Tibial artery (tissue), 4 donors: ENCODE results near the gene RARRES2.

ENCODE experiments used
- DNase-seq, 2 donors: peaks; one replicate each; pipeline ENCODE4 v3.0.0-alpha.2; 2019
- H3K27ac ChIP-seq, 2 donors: fragments of 200-600 bp; sonication (generic) in 1 of 2; 1 replicate in 1 of 2; 2 replicates in 1 of 2; pipeline ENCODE4 v1.5.1; 2018 to 2019; ENCODE audit warnings: mild to moderate bottlenecking in 1 of 2
- H3K27me3 ChIP-seq, 2 donors: fragments of 200-600 bp; sonication (generic) in 1 of 2; one replicate each; pipeline versions ENCODE4 v1.5.1 to v1.6.0; 2016 to 2019
- H3K36me3 ChIP-seq, 3 donors: fragments of 200-600 bp; sonication (generic) in 2 of 3; one replicate each; pipeline ENCODE4 v1.5.1; 2016 to 2019; ENCODE audit warnings: mild to moderate bottlenecking in 2 of 3
- H3K4me1 ChIP-seq, 4 donors: fragments of 200-600 bp; sonication (generic) in 2 of 4; 1 replicate in 3 of 4; 2 replicates in 1 of 4; pipeline ENCODE4 v1.5.1; 2016 to 2019
- H3K4me3 ChIP-seq, 2 donors: fragments of 200-600 bp; sonication (generic) in 1 of 2; 1 replicate in 1 of 2; 2 replicates in 1 of 2; pipeline ENCODE4 v1.5.1; 2018 to 2019; ENCODE audit warnings: mild to moderate bottlenecking in 2 of 2
- H3K9me3 ChIP-seq, 3 donors: fragments of 200-600 bp; sonication (generic) in 1 of 3; one replicate each; pipeline ENCODE4 v1.5.1; 2016 to 2019
- intact Hi-C: fragments of 100-400 bp; cut with DNase I; formaldehyde crosslinking; loops from one replicate; pipeline ENCODE4 v1.15.0; 2023; ENCODE audit warnings: low total_unique reads
- TF ChIP-seq, protein P1 (sequence below), 2 experiments: fragments of 200-600 bp in 1 of 2; fragments of 450-650 bp in 1 of 2; IDR thresholded peaks; one replicate each; pipeline ENCODE4 v1.5.1; 2017 to 2019; ENCODE audit warnings: antibody characterized with exemption in 2 of 2, mild to moderate bottlenecking in 1 of 2, moderate library complexity in 1 of 2

RARRES2 gene

DNA sequence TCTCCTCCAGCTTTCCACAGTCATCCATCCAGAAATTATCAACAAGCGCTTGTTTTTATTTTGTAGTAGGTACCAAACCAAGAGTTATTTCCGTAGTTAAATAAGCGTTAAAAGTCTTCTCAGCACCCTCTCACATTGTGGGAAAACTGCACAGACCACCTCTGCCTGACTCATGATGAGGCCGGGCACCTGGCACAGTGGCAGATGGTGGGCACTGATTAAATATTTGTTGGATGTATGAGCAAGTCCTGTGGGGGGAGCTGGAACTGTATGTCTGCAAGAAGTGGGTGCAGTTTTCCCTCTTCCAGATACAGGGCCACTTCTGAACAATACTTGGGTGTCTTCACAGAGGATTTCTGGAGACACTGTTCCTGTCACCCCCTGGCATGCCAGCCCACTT lies 21.9 kb upstream of the RARRES2 start:
- no peak overlapping the region for H3K4me3 ChIP-seq
- intact Hi-C loops: no loop called here
- H3K4me1 ChIP-seq: peaks cover 0 to 9% (median 2%) of the 10 kb centered on the region in 4 donors
- no peak overlapping the region for H3K27ac ChIP-seq
- H3K27me3 ChIP-seq: no peaks in the 10 kb centered on the region
- TF ChIP-seq, protein P1, sequence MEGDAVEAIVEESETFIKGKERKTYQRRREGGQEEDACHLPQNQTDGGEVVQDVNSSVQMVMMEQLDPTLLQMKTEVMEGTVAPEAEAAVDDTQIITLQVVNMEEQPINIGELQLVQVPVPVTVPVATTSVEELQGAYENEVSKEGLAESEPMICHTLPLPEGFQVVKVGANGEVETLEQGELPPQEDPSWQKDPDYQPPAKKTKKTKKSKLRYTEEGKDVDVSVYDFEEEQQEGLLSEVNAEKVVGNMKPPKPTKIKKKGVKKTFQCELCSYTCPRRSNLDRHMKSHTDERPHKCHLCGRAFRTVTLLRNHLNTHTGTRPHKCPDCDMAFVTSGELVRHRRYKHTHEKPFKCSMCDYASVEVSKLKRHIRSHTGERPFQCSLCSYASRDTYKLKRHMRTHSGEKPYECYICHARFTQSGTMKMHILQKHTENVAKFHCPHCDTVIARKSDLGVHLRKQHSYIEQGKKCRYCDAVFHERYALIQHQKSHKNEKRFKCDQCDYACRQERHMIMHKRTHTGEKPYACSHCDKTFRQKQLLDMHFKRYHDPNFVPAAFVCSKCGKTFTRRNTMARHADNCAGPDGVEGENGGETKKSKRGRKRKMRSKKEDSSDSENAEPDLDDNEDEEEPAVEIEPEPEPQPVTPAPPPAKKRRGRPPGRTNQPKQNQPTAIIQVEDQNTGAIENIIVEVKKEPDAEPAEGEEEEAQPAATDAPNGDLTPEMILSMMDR (IDR thresholded peaks at IDR 0.05): no peak
- H3K36me3 ChIP-seq: no peaks in the 10 kb centered on the region
- H3K9me3 ChIP-seq: no peaks in the 10 kb centered on the region
- no peak for DNase-seq

DNA sequence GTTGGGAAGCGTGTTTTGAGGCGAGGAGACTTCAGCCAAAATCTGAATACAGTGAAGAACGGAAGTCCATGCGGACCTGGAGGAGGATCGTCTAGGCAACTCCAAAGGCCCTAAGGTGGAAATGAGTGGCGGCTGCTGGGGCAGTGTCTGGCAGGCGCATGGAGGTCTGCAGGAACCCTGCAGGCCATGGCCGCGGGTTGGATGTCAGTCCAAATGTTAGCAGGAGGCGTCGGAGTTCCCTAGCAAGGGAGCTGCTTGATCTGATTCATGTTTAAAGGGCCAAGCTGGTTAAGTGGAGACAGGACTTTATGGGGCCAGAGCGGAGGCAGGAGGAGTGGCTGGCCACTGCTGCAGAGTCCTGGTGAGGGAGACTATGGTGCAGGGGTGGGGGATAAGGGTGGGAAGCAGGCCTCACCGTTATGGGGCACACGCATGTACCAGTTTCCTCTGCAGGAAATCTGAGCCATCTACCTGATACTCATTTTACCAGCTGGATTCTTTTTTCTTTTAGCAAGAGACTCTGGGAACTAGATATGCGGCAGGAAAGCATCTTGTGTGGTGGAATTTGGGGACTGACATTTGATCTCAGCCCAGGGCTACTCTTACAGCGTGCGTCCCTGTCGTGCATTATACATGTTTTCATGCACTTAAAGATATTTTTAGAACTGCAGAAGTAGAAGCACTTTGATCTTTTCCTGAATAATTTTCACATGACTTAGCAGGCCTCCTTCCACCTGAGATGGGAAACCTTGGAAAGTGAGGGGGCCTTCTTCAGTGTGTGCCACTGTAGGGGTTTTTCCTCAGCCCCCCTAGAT lies 20.6 kb upstream of the RARRES2 start:
- intact Hi-C loops: no loop called here
- no peaks in the 10 kb centered on the region for H3K27me3 ChIP-seq
- H3K9me3 ChIP-seq: no peaks in the 10 kb centered on the region
- TF ChIP-seq, protein P1 (IDR thresholded peaks at IDR 0.05): no peak
- no peaks in the 10 kb centered on the region for H3K36me3 ChIP-seq
- H3K4me3 ChIP-seq: no peak overlapping the region
- no peak overlapping the region for H3K27ac ChIP-seq
- H3K4me1 ChIP-seq: no peaks in the 10 kb centered on the region
- DNase-seq: no peak

DNA sequence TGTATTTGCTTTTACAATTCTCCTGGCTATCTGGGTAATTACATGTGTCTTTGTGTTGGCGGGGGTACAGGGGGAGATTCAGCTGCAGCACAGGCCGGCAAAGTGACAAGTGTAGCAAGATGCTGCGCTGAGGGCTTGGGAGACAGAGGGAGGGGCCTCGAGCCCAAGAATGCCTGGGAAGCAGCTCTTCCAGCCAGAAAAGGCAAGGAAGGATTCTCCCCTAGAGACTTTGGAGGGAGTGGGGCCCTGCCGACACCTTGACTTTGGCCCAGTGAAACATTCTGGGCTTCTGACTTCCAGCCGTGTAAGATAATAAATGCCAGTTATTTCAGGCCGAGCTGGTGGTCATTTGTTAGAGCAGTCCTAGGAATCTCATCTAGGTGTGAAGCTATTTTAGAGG lies 20.0 kb upstream of the RARRES2 start:
- intact Hi-C loops: no loop called here
- DNase-seq: no peak
- no peaks in the 10 kb centered on the region for H3K4me1 ChIP-seq
- no peak overlapping the region for H3K27ac ChIP-seq
- H3K4me3 ChIP-seq: no peak overlapping the region
- TF ChIP-seq, protein P1 (IDR thresholded peaks at IDR 0.05): no peak
- H3K9me3 ChIP-seq: no peaks in the 10 kb centered on the region
- H3K36me3 ChIP-seq: no peaks in the 10 kb centered on the region
- no peaks in the 10 kb centered on the region for H3K27me3 ChIP-seq

DNA sequence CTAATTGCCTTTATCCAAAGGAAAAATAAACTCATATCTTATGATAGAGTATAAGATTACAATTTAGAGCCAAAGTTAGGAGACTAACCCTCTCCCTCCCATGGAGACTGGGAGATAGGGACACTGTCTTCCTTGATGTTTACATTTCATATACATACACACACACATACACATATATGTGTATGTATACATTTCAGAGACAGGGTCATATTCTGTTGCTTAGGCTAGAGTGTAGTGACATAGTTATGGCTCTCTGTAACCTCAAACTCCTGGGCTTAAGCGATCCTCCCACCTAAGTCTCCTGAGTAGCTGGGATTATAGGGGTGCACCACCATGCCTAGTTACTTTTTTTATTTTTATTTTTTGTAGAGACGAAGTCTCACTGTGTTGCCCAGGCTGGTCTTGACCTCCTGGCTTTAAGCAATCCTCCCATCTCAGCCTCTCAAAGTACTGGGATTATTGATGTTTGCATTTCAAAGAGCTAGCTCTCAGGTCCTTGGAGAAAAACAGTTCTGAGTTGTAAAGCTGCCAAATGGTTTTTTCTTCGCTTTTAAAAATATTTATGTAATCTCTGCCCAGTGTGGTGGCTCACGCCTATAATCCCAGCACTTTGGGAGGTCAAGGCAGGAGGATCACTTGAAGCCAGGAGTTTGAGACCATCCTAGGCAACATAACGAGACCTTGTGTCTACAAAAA lies 19.1 kb upstream of the RARRES2 start:
- peaks cover 0 to 2% (median 0%) of the 10 kb centered on the region in 4 donors for H3K4me1 ChIP-seq
- intact Hi-C loops: no loop called here

DNA sequence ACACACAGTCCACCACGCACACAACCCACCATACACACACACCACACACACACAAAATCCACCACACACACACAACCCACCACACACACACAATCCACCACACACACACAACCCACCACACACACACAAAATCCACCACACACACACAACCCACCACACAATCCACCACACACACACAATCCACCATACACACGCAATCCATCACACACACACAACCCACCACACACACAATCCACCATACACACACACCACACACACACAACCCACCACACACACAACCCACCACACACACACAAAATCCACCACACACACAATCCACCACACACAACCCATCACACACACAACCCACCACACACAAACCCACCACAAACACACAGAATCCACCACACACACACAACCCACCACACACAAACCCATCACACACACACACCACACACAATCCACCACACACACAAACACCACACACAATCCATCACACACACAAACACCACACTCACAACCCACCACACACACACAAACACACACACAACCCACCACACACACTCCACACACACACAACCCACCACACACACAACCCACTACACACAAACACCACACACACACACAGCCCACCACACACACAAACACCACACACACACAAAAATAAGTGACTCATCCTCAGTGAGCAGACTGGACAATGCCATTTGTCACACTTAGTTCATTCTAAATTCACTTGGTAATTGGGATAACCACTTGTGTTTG lies 18.4 kb upstream of the RARRES2 start:
- intact Hi-C loops: no loop called here
- H3K27me3 ChIP-seq: no peaks in the 10 kb centered on the region
- H3K4me3 ChIP-seq: no peak overlapping the region
- no peak overlapping the region for H3K27ac ChIP-seq
- H3K4me1 ChIP-seq: peaks cover 0 to 9% (median 2%) of the 10 kb centered on the region in 4 donors
- TF ChIP-seq, protein P1 (IDR thresholded peaks at IDR 0.05): no peak
- H3K36me3 ChIP-seq: no peaks in the 10 kb centered on the region
- no peak for DNase-seq
- H3K9me3 ChIP-seq: no peaks in the 10 kb centered on the region

More for the DNA sequence above, 19.1 kb upstream of the RARRES2 start:
- Histone ChIP-seq H3K9me3 (no peaks in the 10 kb centered on the region), H3K27ac (no peak overlapping the region), H3K36me3 (no peaks in the 10 kb centered on the region), H3K4me3 (no peak overlapping the region), H3K27me3 (no peaks in the 10 kb centered on the region)
- TF ChIP-seq, protein P1 (IDR thresholded peaks at IDR 0.05): no peak
- DNase-seq: no peak
